IMR-90 (cell line): ENCODE data around the gene RRP8.

Experiments
- CTCF ChIP-seq: conservative IDR thresholded peaks from 2 replicates; pipeline ENCODE4 v1.5.1; 2012; ENCODE audit warnings: mild to moderate bottlenecking, low read depth, low read length, improper control_type of control experiment
- FOS ChIP-seq: fragments of 150-350 bp; IDR thresholded peaks from 2 replicates; pipeline ENCODE4 v1.6.1; 2016; ENCODE audit warnings: low read depth, low read length
- POLR2A ChIP-seq: IDR thresholded peaks from 2 replicates; pipeline ENCODE4 v1.6.1; 2012; ENCODE audit warnings: mild to moderate bottlenecking, low read depth, low read length
- RAD21 ChIP-seq: IDR thresholded peaks from 2 replicates; pipeline ENCODE4 v1.6.1; 2012; ENCODE audit warnings: low read length, improper control_type of control experiment
- TF ChIP-seq, protein P1 (sequence below): fragments of 150-350 bp; IDR thresholded peaks from 2 replicates; pipeline ENCODE4 v1.6.1; 2017; ENCODE audit warnings: mild to moderate bottlenecking, antibody characterized with exemption, low read length, low read depth

DNA sequence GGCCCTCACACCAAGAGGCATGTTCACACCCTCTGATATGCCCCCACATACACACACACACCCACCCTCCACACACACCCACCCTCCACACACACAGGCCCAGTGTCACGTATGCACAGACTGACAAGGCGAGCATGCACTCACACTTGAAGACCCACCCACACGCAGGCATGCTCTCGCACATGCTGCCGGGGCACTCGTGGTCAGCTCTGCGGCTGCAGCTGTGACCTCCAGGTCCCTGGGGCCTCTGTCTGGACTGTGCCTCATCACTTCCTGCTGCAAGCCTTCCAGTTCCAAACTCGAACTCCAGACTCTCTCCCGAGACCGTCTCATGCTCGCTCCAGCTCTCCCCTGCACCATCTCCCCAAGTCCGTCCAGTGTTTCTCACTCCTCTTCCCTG, 42.7 kb upstream of the RRP8 start:
- TF ChIP-seq CTCF (no peak), FOS (no peak), POLR2A (no peak), RAD21 (no peak)
- TF ChIP-seq, protein P1, sequence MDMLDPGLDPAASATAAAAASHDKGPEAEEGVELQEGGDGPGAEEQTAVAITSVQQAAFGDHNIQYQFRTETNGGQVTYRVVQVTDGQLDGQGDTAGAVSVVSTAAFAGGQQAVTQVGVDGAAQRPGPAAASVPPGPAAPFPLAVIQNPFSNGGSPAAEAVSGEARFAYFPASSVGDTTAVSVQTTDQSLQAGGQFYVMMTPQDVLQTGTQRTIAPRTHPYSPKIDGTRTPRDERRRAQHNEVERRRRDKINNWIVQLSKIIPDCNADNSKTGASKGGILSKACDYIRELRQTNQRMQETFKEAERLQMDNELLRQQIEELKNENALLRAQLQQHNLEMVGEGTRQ, result no peak
